Measurements from ENCODE around the gene ANO7.

ANO7 gene

GRCh38 chr2:241188361-241189092 lies at the start of gene ANO7:
TSS of gene ANO7 (plus strand) at chr2:241188677. CDS start at chr2:241190064, 1,387 bp downstream.
- DNase-seq (ENCODE audit: low read depth), result no peak

- DNase-seq (ENCODE audit: low read depth), result no peak
These were observed 48.7 kb upstream of the ANO7 start for GRCh38 chr2:241139531-241140444.

GRCh38 chr2:241140445-241140840 lies 48.0 kb upstream of the ANO7 start:
- no peak for DNase-seq (ENCODE audit: low read depth)

- DNase-seq (ENCODE audit: low read depth), result no peak
These were observed 47.2 kb upstream of the ANO7 start for GRCh38 chr2:241141214-241141770.

- DNase-seq (ENCODE audit: low read depth), result no peak
These were observed 46.4 kb upstream of the ANO7 start for GRCh38 chr2:241142063-241142462.

- no peak for DNase-seq (ENCODE audit: low read depth)
These were observed 45.9 kb upstream of the ANO7 start for GRCh38 chr2:241142593-241142992.

- no peak for DNase-seq (ENCODE audit: low read depth)
These were observed 42.2 kb upstream of the ANO7 start for GRCh38 chr2:241146286-241146685.

- no peak for DNase-seq (ENCODE audit: low read depth)
These were observed 41.1 kb upstream of the ANO7 start for GRCh38 chr2:241147336-241147735.

- no peak for DNase-seq (ENCODE audit: low read depth)
These were observed 40.2 kb upstream of the ANO7 start for GRCh38 chr2:241148239-241148638.

- peak; percentile 92 for DNase-seq (ENCODE audit: low read depth)
These were observed 39.4 kb upstream of the ANO7 start, which contains the start of gene PASK for GRCh38 chr2:241148891-241149674. TSS of gene PASK (minus strand) at chr2:241149472. CDS start at chr2:241143032, 6,440 bp downstream.

GRCh38 chr2:241149675-241149924 lies 38.9 kb upstream of the ANO7 start:
- no peak for DNase-seq (ENCODE audit: low read depth)

- peak; percentile 94 for DNase-seq (ENCODE audit: low read depth)
These were observed 38.4 kb upstream of the ANO7 start, which contains the start of gene PPP1R7 for GRCh38 chr2:241149925-241150659. TSS of gene PPP1R7 (plus strand) at chr2:241150467. CDS start at chr2:241150496, 29 bp downstream.

GRCh38 chr2:241150660-241151530 lies 37.6 kb upstream of the ANO7 start:
- no peak for DNase-seq (ENCODE audit: low read depth)

- no peak for DNase-seq (ENCODE audit: low read depth)
These were observed 36.4 kb upstream of the ANO7 start for GRCh38 chr2:241151934-241152660.

GRCh38 chr2:241153616-241154015 lies 34.9 kb upstream of the ANO7 start:
- no peak for DNase-seq (ENCODE audit: low read depth)

GRCh38 chr2:241154915-241155314 lies 33.6 kb upstream of the ANO7 start:
- DNase-seq (ENCODE audit: low read depth), result no peak

- DNase-seq (ENCODE audit: low read depth), result no peak
These were observed 32.5 kb upstream of the ANO7 start for GRCh38 chr2:241155936-241156335.

GRCh38 chr2:241156971-241157441 lies 31.5 kb upstream of the ANO7 start:
- no peak for DNase-seq (ENCODE audit: low read depth)

- no peak for DNase-seq (ENCODE audit: low read depth)
These were observed 30.5 kb upstream of the ANO7 start for GRCh38 chr2:241157841-241158545.

Data from T-helper 22 cell (primary cell).